AG04450 (cell line): Measurements from ENCODE around the gene BPIFB4. TPM values are rescaled to one million over a fixed set of nuclear protein-coding genes. Genes with fewer than 3 reads are reported as not detected.

Experiments
- CTCF ChIA-PET: fragments of 300-600, 350-600 bp; formaldehyde crosslinking; extraction: SDS; loops from one replicate; lab custom pipeline; 2022; ENCODE audit warnings: antibody characterized with exemption, inconsistent platforms; lab: Charles Lee
- POLR2A ChIA-PET: fragments of 350-600 bp; formaldehyde crosslinking; extraction: SDS; loops from one replicate; lab custom pipeline; 2021; ENCODE audit warnings: antibody characterized with exemption, inconsistent platforms; lab: Yijun Ruan, JAX
- DNase-seq: peaks from one replicate; pipeline ENCODE4 v3.0.0-alpha.2; 2011; ENCODE audit warnings: low read depth, low spot score
- H3K27ac ChIP-seq: one replicate; pipeline ENCODE4 v1.5.1; 2012; ENCODE audit warnings: low read depth, low read length, control low read depth
- H3K27me3 ChIP-seq: one replicate; pipeline ENCODE4 v1.6.0; 2012; ENCODE audit warnings: low read length; ENCODE audit not compliant: control insufficient read depth, insufficient read depth
- H3K4me3 ChIP-seq: 2 replicates; pipeline ENCODE4 v1.5.1; 2011; ENCODE audit warnings: mild to moderate bottlenecking, low read depth, low read length, control low read depth
- H3K9me3 ChIP-seq: 2 replicates; pipeline ENCODE4 v1.5.1; 2012; ENCODE audit warnings: low read length; ENCODE audit not compliant: control insufficient read depth, insufficient read depth
- polyA plus RNA-seq: library from polyadenylated mRNA; depleted of rRNA; stranded (reverse); fragments of >200 nt; gene quantifications from 2 replicates; pipeline ENCODE4 v1.2.3, GENCODE V29; 2011
- TF ChIP-seq, protein P1 (sequence below): IDR thresholded peaks from 2 replicates; pipeline ENCODE4 v1.5.1; 2011; ENCODE audit warnings: low read depth, low read length, control low read depth, inconsistent platforms

The BPIFB4 gene
- polyA plus RNA-seq, 1 experiment = not detected

GRCh38 chr20:33124261-33124660, 44.8 kb downstream of the BPIFB4 start:
- H3K27me3 ChIP-seq = no peaks in the 10 kb centered on the region
- no peak overlapping the region for H3K27ac ChIP-seq
- ChIA-PET POLR2A (no interaction called here), CTCF (no interaction called here)
- H3K9me3 ChIP-seq = no peaks in the 10 kb centered on the region
- DNase-seq = no peak
- H3K4me3 ChIP-seq = no peak overlapping the region
- TF ChIP-seq, protein P1, sequence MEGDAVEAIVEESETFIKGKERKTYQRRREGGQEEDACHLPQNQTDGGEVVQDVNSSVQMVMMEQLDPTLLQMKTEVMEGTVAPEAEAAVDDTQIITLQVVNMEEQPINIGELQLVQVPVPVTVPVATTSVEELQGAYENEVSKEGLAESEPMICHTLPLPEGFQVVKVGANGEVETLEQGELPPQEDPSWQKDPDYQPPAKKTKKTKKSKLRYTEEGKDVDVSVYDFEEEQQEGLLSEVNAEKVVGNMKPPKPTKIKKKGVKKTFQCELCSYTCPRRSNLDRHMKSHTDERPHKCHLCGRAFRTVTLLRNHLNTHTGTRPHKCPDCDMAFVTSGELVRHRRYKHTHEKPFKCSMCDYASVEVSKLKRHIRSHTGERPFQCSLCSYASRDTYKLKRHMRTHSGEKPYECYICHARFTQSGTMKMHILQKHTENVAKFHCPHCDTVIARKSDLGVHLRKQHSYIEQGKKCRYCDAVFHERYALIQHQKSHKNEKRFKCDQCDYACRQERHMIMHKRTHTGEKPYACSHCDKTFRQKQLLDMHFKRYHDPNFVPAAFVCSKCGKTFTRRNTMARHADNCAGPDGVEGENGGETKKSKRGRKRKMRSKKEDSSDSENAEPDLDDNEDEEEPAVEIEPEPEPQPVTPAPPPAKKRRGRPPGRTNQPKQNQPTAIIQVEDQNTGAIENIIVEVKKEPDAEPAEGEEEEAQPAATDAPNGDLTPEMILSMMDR = no peak

DNA sequence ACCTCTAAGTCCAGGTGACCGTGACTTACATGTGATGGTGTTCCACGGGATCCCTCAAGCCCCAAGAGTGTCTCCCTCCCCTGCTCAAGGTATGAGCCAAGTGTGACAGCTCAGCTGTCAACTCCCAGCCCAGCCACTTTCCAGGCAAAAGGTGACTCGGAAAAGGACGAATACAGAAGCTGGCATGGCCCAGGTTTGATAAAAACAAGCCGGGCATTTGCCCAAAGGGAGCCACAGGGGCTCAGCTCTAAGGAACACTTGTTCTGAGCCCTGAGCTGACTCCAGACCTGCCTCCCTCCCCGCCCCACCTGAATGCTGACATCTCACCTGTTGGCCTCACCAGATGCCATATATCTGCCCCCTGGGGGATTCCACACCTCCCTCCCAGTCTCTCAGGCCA, 45.6 kb downstream of the BPIFB4 start:
- H3K9me3 ChIP-seq = no peaks in the 10 kb centered on the region
- TF ChIP-seq, protein P1 = no peak
- no peaks in the 10 kb centered on the region for H3K27me3 ChIP-seq
- no peak overlapping the region for H3K27ac ChIP-seq
- no peak for DNase-seq
- CTCF ChIA-PET = no interaction called here
- H3K4me3 ChIP-seq = no peak overlapping the region
- POLR2A ChIA-PET = no interaction called here

- Histone ChIP-seq H3K27me3 (no peaks in the 10 kb centered on the region), H3K9me3 (no peaks in the 10 kb centered on the region), H3K27ac (no peak overlapping the region), H3K4me3 (no peak overlapping the region)
- TF ChIP-seq, protein P1 = no peak
- no peak for DNase-seq
- CTCF ChIA-PET = no interaction called here
- POLR2A ChIA-PET = no interaction called here
These were observed 46.5 kb downstream of the BPIFB4 start for GRCh38 chr20:33125983-33126382.

DNA sequence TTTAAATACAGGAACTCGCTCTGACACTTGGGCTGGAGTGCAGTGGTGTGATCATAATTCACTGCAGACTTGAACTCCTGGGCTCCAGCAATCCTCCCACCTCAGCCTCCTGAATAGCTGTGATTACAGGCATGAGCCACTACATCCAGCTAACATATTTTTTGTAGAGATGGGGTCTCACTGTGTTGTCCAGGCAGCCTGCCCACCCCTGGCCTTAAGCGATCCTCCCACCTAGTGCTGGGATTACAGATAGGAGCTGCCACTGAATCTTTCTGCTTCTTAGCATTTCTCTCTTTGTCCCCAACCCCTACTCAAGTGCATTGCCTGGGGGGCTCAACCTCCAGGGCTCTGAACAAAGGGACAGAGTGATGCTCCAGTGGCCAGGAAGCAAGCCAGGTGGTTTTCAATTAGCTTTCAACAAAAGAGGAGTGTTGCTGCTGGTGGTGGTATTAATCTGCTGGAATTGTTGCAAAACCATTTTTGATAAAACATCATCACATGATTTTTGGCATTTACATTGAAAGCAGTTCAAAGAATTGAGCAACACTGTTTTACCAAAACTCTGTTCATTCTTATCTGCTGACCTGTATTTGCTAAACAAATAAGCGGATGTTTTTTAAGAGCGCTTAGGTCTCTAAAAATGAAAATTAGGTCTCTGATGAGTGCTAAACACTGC, 48.1 kb downstream of the BPIFB4 start:
- POLR2A ChIA-PET = no interaction called here
- CTCF ChIA-PET = no interaction called here
- DNase-seq = no peak

DNA sequence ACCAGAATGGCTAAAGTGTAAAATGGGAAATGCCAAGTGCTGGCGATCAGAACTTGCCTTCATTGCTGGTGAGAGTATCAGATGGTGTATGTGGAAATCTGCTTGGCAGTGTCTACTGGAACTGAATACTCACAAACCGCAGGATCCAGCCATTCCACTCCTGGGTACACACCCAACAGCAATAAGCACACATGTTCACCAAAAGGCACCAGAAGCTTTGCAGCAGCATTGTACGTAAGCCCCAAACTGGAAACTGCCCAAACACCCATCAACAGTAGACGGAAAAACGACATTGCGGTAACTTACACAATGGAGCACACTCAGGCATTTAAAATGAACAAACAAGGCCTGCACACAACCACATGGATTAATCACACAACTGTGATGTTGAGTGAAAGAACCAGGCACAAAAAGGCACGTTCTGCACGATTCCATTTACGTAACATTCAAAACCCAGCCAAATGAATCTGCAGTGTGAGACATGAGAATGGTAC, 51.2 kb downstream of the BPIFB4 start:
- ChIA-PET CTCF (no interaction called here), POLR2A (no interaction called here)
- no peak for DNase-seq
- H3K9me3 ChIP-seq = no peaks in the 10 kb centered on the region
- H3K27me3 ChIP-seq = peaks cover 5% of the 10 kb centered on the region
- no peak overlapping the region for H3K27ac ChIP-seq
- no peak overlapping the region for H3K4me3 ChIP-seq
- TF ChIP-seq, protein P1 = no peak

More for the DNA sequence above, 48.1 kb downstream of the BPIFB4 start:
- H3K27ac ChIP-seq = no peak overlapping the region
- no peak overlapping the region for H3K4me3 ChIP-seq
- peaks cover 5% of the 10 kb centered on the region for H3K27me3 ChIP-seq
- no peaks in the 10 kb centered on the region for H3K9me3 ChIP-seq
- TF ChIP-seq, protein P1 = no peak
